Parathyroid adenoma (tissue), 2 donors: ENCODE measurements around the gene CSRNP3.
"Not testable (repeated sequence)": the region's sequence is repeated elsewhere in the genome, so short reads cannot be mapped to it uniquely, and the experiment has no call there.

Source experiments
- H2AFZ ChIP-seq: fragments of 300-600 bp; sonication (generic); one replicate; pipeline ENCODE4 v1.7.0; 2017; ENCODE audit warnings: antibody characterized with exemption, mild to moderate bottlenecking
- H3K27ac ChIP-seq: fragments of 300-600 bp; sonication (generic); one replicate; pipeline ENCODE4 v1.7.0; 2017
- H3K27me3 ChIP-seq: fragments of 300-600 bp; sonication (generic); one replicate; pipeline ENCODE4 v1.7.0; 2017; ENCODE audit warnings: low read length; ENCODE audit not compliant: control insufficient read depth, insufficient read depth
- H3K36me3 ChIP-seq: fragments of 300-600 bp; sonication (generic); one replicate; pipeline ENCODE4 v1.7.0; 2017; ENCODE audit warnings: low read length; ENCODE audit not compliant: control insufficient read depth, insufficient read depth
- H3K4me1 ChIP-seq: fragments of 300-600 bp; sonication (generic); one replicate; pipeline ENCODE4 v1.7.0; 2017; ENCODE audit warnings: control low read depth
- H3K4me2 ChIP-seq: fragments of 300-600 bp; sonication (generic); one replicate; pipeline ENCODE4 v1.7.0; 2017; ENCODE audit warnings: low read length
- H3K4me3 ChIP-seq: fragments of 300-600 bp; sonication (generic); one replicate; pipeline ENCODE4 v1.7.0; 2017; ENCODE audit warnings: low read depth, low read length
- H3K79me2 ChIP-seq: fragments of 300-600 bp; sonication (generic); one replicate; pipeline ENCODE4 v1.7.0; 2017; ENCODE audit warnings: control low read depth
- H3K9ac ChIP-seq: fragments of 300-600 bp; sonication (generic); one replicate; pipeline ENCODE4 v1.7.0; 2017; ENCODE audit warnings: mild to moderate bottlenecking
- H3K9me3 ChIP-seq: fragments of 300-600 bp; sonication (generic); one replicate; pipeline ENCODE4 v1.7.0; 2017; ENCODE audit warnings: low read length; ENCODE audit not compliant: control insufficient read depth
- TF ChIP-seq, protein P1 (sequence below): fragments of 300-600 bp; sonication (generic); IDR thresholded peaks from one replicate; pipeline ENCODE4 v1.7.0; 2017; ENCODE audit warnings: antibody characterized with exemption, mild to moderate bottlenecking
- donor health status: primary hyperparathyroidism.

CSRNP3 gene

DNA sequence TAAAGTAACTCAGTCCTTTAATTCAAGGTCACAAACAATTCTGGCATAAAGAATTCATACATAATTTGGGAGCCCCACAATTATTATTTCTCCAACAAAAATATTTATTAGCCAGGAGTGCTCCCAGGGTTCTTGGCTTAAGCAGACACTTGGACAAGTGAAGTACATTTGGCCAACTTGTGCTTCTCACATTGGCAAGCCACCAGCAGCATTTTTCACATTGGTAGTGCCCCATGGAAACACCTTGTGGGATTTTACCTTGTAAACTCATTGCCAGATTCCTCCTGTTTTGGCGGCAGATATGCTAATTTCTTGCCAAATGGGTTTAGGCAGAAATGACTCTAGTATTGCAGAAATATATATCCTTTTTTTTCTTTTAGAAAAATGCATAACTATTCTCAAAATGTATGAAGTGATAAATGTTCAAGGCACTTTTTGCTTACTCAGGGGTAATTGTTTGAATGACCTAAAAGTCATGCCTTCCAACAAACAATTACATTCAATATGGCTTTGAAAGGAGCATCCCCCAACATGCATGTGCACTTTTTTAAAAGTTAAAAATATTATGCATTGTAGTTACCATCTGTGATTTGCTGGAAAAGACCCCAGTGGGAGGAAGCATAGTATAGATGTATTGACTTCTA, 113.5 kb downstream of the CSRNP3 start:
- TF ChIP-seq, protein P1, sequence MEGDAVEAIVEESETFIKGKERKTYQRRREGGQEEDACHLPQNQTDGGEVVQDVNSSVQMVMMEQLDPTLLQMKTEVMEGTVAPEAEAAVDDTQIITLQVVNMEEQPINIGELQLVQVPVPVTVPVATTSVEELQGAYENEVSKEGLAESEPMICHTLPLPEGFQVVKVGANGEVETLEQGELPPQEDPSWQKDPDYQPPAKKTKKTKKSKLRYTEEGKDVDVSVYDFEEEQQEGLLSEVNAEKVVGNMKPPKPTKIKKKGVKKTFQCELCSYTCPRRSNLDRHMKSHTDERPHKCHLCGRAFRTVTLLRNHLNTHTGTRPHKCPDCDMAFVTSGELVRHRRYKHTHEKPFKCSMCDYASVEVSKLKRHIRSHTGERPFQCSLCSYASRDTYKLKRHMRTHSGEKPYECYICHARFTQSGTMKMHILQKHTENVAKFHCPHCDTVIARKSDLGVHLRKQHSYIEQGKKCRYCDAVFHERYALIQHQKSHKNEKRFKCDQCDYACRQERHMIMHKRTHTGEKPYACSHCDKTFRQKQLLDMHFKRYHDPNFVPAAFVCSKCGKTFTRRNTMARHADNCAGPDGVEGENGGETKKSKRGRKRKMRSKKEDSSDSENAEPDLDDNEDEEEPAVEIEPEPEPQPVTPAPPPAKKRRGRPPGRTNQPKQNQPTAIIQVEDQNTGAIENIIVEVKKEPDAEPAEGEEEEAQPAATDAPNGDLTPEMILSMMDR = no peak
- no peak overlapping the region for H3K9ac ChIP-seq
- no peak overlapping the region for H2AFZ ChIP-seq
- no peaks in the 10 kb centered on the region for H3K27me3 ChIP-seq
- no peaks in the 10 kb centered on the region for H3K4me1 ChIP-seq
- H3K27ac ChIP-seq = no peak overlapping the region
- H3K9me3 ChIP-seq = no peaks in the 10 kb centered on the region
- H3K79me2 ChIP-seq = no peaks in the 10 kb centered on the region
- H3K36me3 ChIP-seq = no peaks in the 10 kb centered on the region
- H3K4me3 ChIP-seq = no peak overlapping the region
- no peak overlapping the region for H3K4me2 ChIP-seq

DNA sequence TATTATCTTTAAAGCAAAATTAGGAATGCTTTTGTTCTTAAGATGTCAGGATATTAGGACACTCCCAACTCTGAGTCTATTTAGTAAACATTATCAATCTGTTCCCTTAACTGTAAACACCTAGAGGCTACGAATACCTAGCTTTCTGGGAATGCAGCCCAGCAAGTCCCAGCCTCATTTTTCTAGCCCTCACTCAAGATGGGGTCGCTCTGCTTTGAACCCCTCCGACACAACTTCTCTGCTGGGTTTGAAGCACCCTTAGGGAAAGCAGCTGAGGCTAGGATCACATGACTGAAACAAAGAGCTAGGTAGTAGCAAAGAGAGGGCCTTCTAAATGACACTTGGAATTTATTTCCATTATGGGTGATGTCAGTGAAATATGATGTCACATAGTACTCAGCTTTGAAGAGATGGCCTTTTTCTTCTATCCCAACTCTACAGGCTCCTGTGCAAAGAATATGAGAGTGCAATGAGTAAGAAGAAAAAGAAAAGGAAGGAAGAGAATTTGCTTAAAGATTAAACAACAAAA, 114.7 kb downstream of the CSRNP3 start:
- no peaks in the 10 kb centered on the region for H3K36me3 ChIP-seq
- no peak overlapping the region for H3K4me2 ChIP-seq
- H3K9ac ChIP-seq = no peak overlapping the region
- no peaks in the 10 kb centered on the region for H3K9me3 ChIP-seq
- H2AFZ ChIP-seq = no peak overlapping the region
- no peak overlapping the region for H3K4me3 ChIP-seq
- no peaks in the 10 kb centered on the region for H3K27me3 ChIP-seq
- H3K79me2 ChIP-seq = no peaks in the 10 kb centered on the region
- no peak overlapping the region for H3K27ac ChIP-seq
- no peaks in the 10 kb centered on the region for H3K4me1 ChIP-seq
- TF ChIP-seq, protein P1 = no peak

DNA sequence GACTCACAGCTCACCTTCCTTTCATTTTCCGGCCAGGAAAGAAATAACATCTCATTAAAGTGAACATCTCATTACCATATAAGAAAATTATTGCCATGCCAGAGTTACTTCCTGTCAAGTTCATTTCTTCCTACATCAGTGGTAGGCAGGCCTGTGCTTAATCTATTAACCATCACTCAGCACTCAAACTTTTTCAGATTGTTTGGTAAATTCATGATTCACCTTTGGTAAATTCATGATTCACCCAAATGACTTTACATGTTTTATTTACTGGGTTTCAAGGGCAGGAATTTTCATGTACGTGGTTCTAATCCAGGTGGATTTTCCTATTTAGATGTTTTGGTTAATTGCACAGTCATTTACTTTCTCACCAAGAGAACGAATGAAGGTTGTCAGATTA, 116.5 kb downstream of the CSRNP3 start:
- TF ChIP-seq, protein P1 = no peak
- Histone ChIP-seq H3K79me2 (no peaks in the 10 kb centered on the region), H3K4me1 (no peaks in the 10 kb centered on the region), H2AFZ (no peak overlapping the region), H3K9me3 (no peaks in the 10 kb centered on the region), H3K9ac (no peak overlapping the region), H3K4me3 (no peak overlapping the region), H3K27ac (no peak overlapping the region), H3K36me3 (no peaks in the 10 kb centered on the region), H3K27me3 (no peaks in the 10 kb centered on the region), H3K4me2 (no peak overlapping the region)

DNA sequence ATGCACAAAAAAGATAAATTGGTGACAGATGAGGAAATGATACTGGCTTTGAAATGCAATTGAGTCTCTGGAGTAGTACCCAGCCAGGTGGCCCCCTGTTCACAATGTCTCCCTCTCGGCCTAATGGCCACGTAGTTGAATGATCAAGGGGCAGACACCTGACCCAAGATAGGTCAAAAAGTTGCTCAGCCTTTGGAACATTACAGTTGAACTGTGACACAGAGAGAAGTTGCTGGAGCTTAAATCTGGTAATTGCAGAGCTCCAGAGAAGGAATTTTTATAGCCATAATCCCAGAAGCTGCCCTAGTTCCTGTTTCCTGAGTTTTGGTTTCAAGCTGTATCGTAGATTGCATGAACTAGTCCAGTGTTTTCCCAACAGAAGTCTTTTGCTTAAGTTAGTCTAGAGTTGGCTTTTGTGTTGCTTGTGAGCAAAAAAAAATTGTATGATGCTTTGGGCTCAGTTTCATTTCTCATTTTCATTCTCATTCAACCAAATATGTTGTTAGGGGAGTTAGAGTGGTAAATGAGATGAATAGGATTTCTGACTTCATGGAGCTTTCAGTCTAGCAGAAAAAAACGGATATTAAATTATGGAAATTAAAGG, 117.9 kb downstream of the CSRNP3 start:
- no peak overlapping the region for H3K9ac ChIP-seq
- no peak overlapping the region for H2AFZ ChIP-seq
- H3K27ac ChIP-seq = no peak overlapping the region
- H3K27me3 ChIP-seq = no peaks in the 10 kb centered on the region
- TF ChIP-seq, protein P1 = no peak
- H3K4me2 ChIP-seq = no peak overlapping the region
- H3K79me2 ChIP-seq = no peaks in the 10 kb centered on the region
- no peaks in the 10 kb centered on the region for H3K36me3 ChIP-seq
- no peak overlapping the region for H3K4me3 ChIP-seq
- no peaks in the 10 kb centered on the region for H3K4me1 ChIP-seq
- no peaks in the 10 kb centered on the region for H3K9me3 ChIP-seq

DNA sequence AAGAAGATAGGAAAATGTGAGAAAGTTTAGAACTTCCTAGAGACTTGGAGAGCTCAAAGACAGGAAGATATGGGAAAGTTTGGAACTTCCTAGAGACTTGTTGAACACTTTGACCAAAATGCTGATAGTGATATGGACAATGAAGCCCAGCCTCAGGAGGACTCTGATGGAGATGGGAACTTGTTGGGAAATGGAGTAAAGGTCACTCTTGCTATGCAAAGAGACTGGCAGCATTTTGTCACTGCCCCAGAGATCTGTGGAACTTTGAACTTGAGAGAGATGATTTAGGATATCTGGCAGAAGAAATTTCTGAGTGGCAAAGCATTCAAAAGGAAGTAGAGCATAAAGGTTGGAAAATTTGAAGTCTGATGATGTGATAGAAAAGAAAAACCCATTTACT, 121.5 kb downstream of the CSRNP3 start:
- not testable (repeated sequence) for H3K36me3 ChIP-seq, H3K4me3 ChIP-seq, H3K9ac ChIP-seq, H3K9me3 ChIP-seq, H3K4me2 ChIP-seq, H3K4me1 ChIP-seq, H3K27ac ChIP-seq, H3K27me3 ChIP-seq, H2AFZ ChIP-seq, H3K79me2 ChIP-seq
